K562 (cell line): Measurements from ENCODE around the gene USP19. TPM values are rescaled to one million over a fixed set of nuclear protein-coding genes. Genes with fewer than 3 reads are reported as not detected.
A peak's percentile ranks its signal among the peaks of the same experiment; 100 is the strongest.

Source experiments
- AFF1 ChIP-seq, 2 experiments: fragments of 450-650 bp; IDR thresholded peaks; 2 replicates each; pipeline ENCODE4 v1.6.1; 2018; ENCODE audit warnings: mild to moderate bottlenecking in 2 of 2, low read depth in 1 of 2; ENCODE audit not compliant: partially characterized antibody in 2 of 2
- CEBPZ ChIP-seq: fragments of 150-350 bp; IDR thresholded peaks from 2 replicates; pipeline ENCODE4 v1.6.1; 2014; ENCODE audit warnings: low read depth, mild to moderate bottlenecking, low read length, borderline replicate concordance
- E2F4 ChIP-seq: sonication (generic); formaldehyde crosslinking; IDR thresholded peaks from 2 replicates; pipeline ENCODE4 v1.8.0; 2022; ENCODE audit warnings: mild to moderate bottlenecking, low read depth, missing genetic modification reagents
- HBP1 ChIP-seq: fragments of 450-650 bp; formaldehyde crosslinking; IDR thresholded peaks from 2 replicates; pipeline ENCODE4 v1.4.0; 2022; ENCODE audit warnings: missing genetic modification characterization
- HDAC8 ChIP-seq: fragments of 450-650 bp; IDR thresholded peaks from 2 replicates; pipeline ENCODE4 v1.6.1; 2016; ENCODE audit warnings: mild to moderate bottlenecking, missing genetic modification characterization, moderate library complexity, missing compliant biosample characterization
- HMG20B ChIP-seq: fragments of 250-450 bp; sonication (Bioruptor Pico); IDR thresholded peaks from 2 replicates; pipeline ENCODE4 v1.5.0; 2021; ENCODE audit warnings: mild to moderate bottlenecking
- HMGN3 ChIP-seq: IDR thresholded peaks from 2 replicates; pipeline ENCODE4 v1.6.1; 2011; ENCODE audit warnings: borderline replicate concordance, low read depth, mild to moderate bottlenecking, mixed read lengths, low read length; ENCODE audit not compliant: insufficient read length; ENCODE audit errors: extremely low read depth
- KAT2B ChIP-seq: IDR thresholded peaks from one replicate; pipeline ENCODE4 v1.6.1; 2012; ENCODE audit warnings: low read depth, mild to moderate bottlenecking, control low read depth, inconsistent platforms, low read length, moderate library complexity
- KLF6 ChIP-seq: fragments of 250-450 bp; sonication (Bioruptor Pico); IDR thresholded peaks from 2 replicates; pipeline ENCODE4 v1.4.0; 2020; ENCODE audit warnings: mild to moderate bottlenecking, moderate library complexity, borderline replicate concordance
- MIER1 ChIP-seq: fragments of 450-650 bp; IDR thresholded peaks from 2 replicates; pipeline ENCODE4 v1.6.1; 2016; ENCODE audit warnings: antibody characterized with exemption, mild to moderate bottlenecking, low read depth
- NCOA6 ChIP-seq: fragments of 450-650 bp; IDR thresholded peaks from 2 replicates; pipeline ENCODE4 v1.6.1; 2017; ENCODE audit warnings: mild to moderate bottlenecking
- NCOR1 ChIP-seq: fragments of 450-650 bp; IDR thresholded peaks from 2 replicates; pipeline ENCODE4 v1.6.1; 2016; ENCODE audit warnings: mild to moderate bottlenecking, moderate library complexity
- NR2F6 ChIP-seq: fragments of 450-650 bp; formaldehyde crosslinking; IDR thresholded peaks from 2 replicates; pipeline ENCODE4 v1.4.0; 2020; ENCODE audit warnings: mild to moderate bottlenecking
- PTRF ChIP-seq: fragments of 450-650 bp; IDR thresholded peaks from 2 replicates; pipeline ENCODE4 v1.6.1; 2016; ENCODE audit warnings: mild to moderate bottlenecking, missing genetic modification characterization, missing compliant biosample characterization
- SRSF1 ChIP-seq: fragments of 200-400 bp; formaldehyde crosslinking; IDR thresholded peaks from 2 replicates; pipeline ENCODE4 v1.6.1; 2017; ENCODE audit warnings: mild to moderate bottlenecking, low read depth, low read length, moderate library complexity
- TAF15 ChIP-seq: fragments of 200-400 bp; formaldehyde crosslinking; IDR thresholded peaks from 2 replicates; pipeline ENCODE4 v1.6.1; 2017; ENCODE audit warnings: mild to moderate bottlenecking, low read depth, low read length, moderate library complexity
- polyA plus RNA-seq, 8 experiments: library from polyadenylated mRNA; depleted of rRNA in 4 of 8; stranded (reverse) in 5 of 8; unstranded in 3 of 8; fragments of >200 nt; fragmentation: Nextera tagmentation in 2 of 8; fragmentation: Illumina TruSeq in 1 of 8; extraction: Ambion mirVana in 2 of 8; extraction: Trizol in 1 of 8; gene quantifications; 2 replicates each; pipeline versions ENCODE4 v1.2.1 to v1.2.3, GENCODE V29; 2011 to 2014; ENCODE audit warnings: inconsistent platforms in 1 of 8, missing spikeins in 1 of 8
- total RNA-seq, 7 experiments: library from RNA; depleted of rRNA in 6 of 7; stranded (reverse); fragments of >200 nt in 6 of 7; fragmentation: Illumina TruSeq in 2 of 7; extraction: Trizol in 2 of 7; gene quantifications; 2 replicates each; pipeline versions ENCODE4 v1.2.1 to v1.2.3, GENCODE V29; 2011 to 2021; ENCODE audit warnings: low replicate concordance in 1 of 7

USP19 gene
- total and polyA plus RNA-seq, 9 of the 15 experiments (the other 6 are each of a cell fraction or from before 2014, with no cell fraction given): 0.24 to 65.9 (median 36.9) TPM

DNA sequence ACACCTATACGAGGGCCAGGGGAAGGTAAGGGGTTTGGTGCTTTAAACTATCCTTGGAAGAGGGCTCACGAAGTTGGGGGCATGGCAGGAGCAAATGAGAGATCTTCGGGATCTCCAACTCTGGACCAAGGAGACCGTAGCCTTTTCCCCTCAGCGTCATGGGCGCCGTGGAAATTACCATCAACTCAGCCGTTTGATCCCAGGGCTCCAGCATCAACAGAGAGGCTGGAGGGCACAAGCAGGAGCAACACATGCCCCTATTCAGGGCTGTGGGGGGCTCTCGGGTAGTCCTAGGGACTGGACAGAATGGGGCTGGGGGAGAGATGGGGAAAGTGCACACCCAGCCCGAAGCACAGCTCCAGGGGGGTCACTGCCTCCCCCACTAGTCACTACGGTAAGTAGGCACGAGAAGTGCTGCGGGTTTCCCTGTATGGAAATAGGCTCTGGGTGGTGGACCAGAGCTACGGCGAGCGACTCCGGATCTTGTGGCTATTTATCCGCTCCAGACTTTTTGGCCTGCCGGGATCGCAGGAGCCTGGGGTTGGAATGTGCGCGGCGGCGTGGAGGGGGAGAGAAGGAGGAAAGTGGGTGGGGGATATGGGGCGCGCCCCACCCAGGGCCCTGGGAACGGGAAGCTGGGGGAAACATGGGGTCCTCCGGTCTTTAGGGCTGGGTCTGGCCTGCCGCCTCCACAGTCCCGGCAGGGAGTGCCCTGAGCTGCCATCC is 12.8 kb upstream of the USP19 start (continued):
- TF ChIP-seq KAT2B: no peak
- no peak for TF ChIP-seq CEBPZ
- TF ChIP-seq PTRF (tag): no peak
- TF ChIP-seq E2F4 (CRISPR knock-in tag): no peak
- TF ChIP-seq SRSF1: no peak
- no peak for TF ChIP-seq TAF15
- peak; percentile 31 for TF ChIP-seq HMGN3
- TF ChIP-seq NCOA6: no peak
- TF ChIP-seq KLF6: no peak
- no peak for TF ChIP-seq AFF1 (IDR thresholded peaks at IDR 0.05; ENCODE audit: low read depth in 1 of 2, partially characterized antibody in 2 of 2)
- TF ChIP-seq HBP1 (CRISPR knock-in tag): no peak
- no peak for TF ChIP-seq MIER1
- TF ChIP-seq HMG20B (CRISPR knock-in tag): no peak
- TF ChIP-seq HDAC8 (tag): no peak
- TF ChIP-seq NCOR1: no peak
- no peak for TF ChIP-seq NR2F6 (CRISPR knock-in tag)
